AG09309 (cell line): ENCODE measurements around the gene UTRN.
A peak's percentile ranks its signal among the peaks of the same experiment; 100 is the strongest.

ENCODE experiments used
- DNase-seq: peaks from one replicate; pipeline ENCODE4 v3.0.0-alpha.2; 2010; ENCODE audit warnings: low read depth
- H3K4me3 ChIP-seq: 2 replicates; pipeline ENCODE4 v1.5.1; 2011; ENCODE audit warnings: mild to moderate bottlenecking, low read depth, low read length, moderate library complexity; ENCODE audit not compliant: control insufficient read depth
- CTCF ChIP-seq: IDR thresholded peaks from 2 replicates; pipeline ENCODE4 v1.5.1; 2011; ENCODE audit warnings: mild to moderate bottlenecking, low read depth, low read length, inconsistent platforms; ENCODE audit not compliant: insufficient read depth, control insufficient read depth; ENCODE audit errors: missing control alignments

Gene UTRN

GRCh38 chr6:144265390-144265789 lies 19.7 kb upstream of the UTRN start:
- DNase-seq = no peak
- H3K4me3 ChIP-seq = no peak overlapping the region

GRCh38 chr6:144266091-144266649 lies 19.0 kb upstream of the UTRN start:
- no peak overlapping the region for H3K4me3 ChIP-seq
- DNase-seq = peak; percentile 63
- no peak for TF ChIP-seq CTCF

More at GRCh38 chr6:144265390-144265789, 19.7 kb upstream of the UTRN start:
- TF ChIP-seq CTCF = no peak

GRCh38 chr6:144268794-144269349 lies 16.3 kb upstream of the UTRN start:
- TF ChIP-seq CTCF = no peak

GRCh38 chr6:144277174-144277573 lies 8.0 kb upstream of the UTRN start:
- TF ChIP-seq CTCF = no peak
- no peak for DNase-seq
- no peak overlapping the region for H3K4me3 ChIP-seq

More at GRCh38 chr6:144268794-144269349, 16.3 kb upstream of the UTRN start:
- H3K4me3 ChIP-seq = no peak overlapping the region
- DNase-seq = no peak

GRCh38 chr6:144277605-144278227 lies 7.4 kb upstream of the UTRN start:
- no peak for TF ChIP-seq CTCF
- DNase-seq = no peak

GRCh38 chr6:144278659-144279314 lies 6.3 kb upstream of the UTRN start:
- no peak for TF ChIP-seq CTCF
- no peak overlapping the region for H3K4me3 ChIP-seq
- DNase-seq = no peak

More at GRCh38 chr6:144277605-144278227, 7.4 kb upstream of the UTRN start:
- no peak overlapping the region for H3K4me3 ChIP-seq
